Brain microvascular endothelial cell (primary cell): ENCODE measurements around the gene CELF1.

Source experiments
- DNase-seq: peaks from one replicate; pipeline ENCODE4 v3.0.0-alpha.2; 2020
- H3K27ac ChIP-seq: fragments of 250-450 bp; sonication (Bioruptor Pico); 2 replicates; pipeline ENCODE4 v1.5.1; 2020; ENCODE audit warnings: mild to moderate bottlenecking, moderate library complexity
- H3K27me3 ChIP-seq: fragments of 250-450 bp; sonication (Bioruptor Pico); replicated peaks from 2 replicates; pipeline ENCODE4 v1.5.1; 2020; ENCODE audit warnings: mild to moderate bottlenecking
- H3K36me3 ChIP-seq: fragments of 250-450 bp; sonication (Bioruptor Pico); replicated peaks from 2 replicates; pipeline ENCODE4 v1.5.1; 2020; ENCODE audit warnings: mild to moderate bottlenecking
- H3K4me3 ChIP-seq: 2 replicates; pipeline ENCODE4 v1.5.1; 2011; ENCODE audit warnings: low read depth, mild to moderate bottlenecking, control low read depth, low read length, moderate library complexity
- CTCF ChIP-seq: IDR thresholded peaks from 2 replicates; pipeline ENCODE4 v1.5.1; 2011; ENCODE audit warnings: low read depth, mild to moderate bottlenecking, moderate library complexity, low read length, control low read depth, inconsistent platforms; ENCODE audit errors: missing control alignments
- in situ Hi-C: cut with HindIII; loops from 2 replicates; pipeline ENCODE4 v1.10.0; 2017; ENCODE audit warnings: low sequenced_read_pairs, low pct_ligation_motif_present

The CELF1 gene

GRCh38 chr11:47437746-47438418 lies 115.0 kb downstream of the CELF1 start:
- H3K4me3 ChIP-seq, result no peak overlapping the region
- H3K36me3 ChIP-seq, result no peaks in the 10 kb centered on the region
- DNase-seq, result no peak
- H3K27ac ChIP-seq, result no peak overlapping the region
- H3K27me3 ChIP-seq, result no peaks in the 10 kb centered on the region
- in situ Hi-C loops, result no loop called here
- TF ChIP-seq CTCF, result no peak

DNA sequence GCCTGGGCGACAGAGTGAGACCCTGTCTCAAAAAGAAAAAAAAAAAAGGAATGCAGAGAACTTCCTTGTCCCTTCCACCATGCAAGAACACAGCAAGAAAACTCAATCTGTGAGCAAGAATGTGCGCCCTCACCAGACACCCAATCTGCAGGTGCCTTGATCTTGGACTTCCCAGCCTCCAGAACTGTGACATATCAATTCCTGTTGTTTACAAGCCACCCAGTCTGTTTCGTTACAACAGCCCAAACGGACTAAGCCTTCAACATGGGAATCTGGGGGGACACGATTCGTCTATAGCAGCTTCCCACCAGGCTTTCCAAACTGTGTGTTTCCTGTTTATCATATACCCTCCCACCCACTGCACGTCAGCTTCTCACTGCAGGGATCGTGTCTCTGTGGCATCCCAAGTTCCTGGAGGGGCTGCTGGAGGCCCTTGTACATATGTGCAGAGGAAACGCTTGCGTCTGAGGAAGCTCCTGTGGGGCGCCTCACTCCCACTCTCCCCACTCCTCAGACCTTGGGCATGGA lies 115.7 kb downstream of the CELF1 start:
- Histone ChIP-seq H3K27ac (no peak overlapping the region), H3K27me3 (no peaks in the 10 kb centered on the region), H3K4me3 (no peak overlapping the region), H3K36me3 (no peaks in the 10 kb centered on the region)
- in situ Hi-C loops, result no loop called here
- no peak for DNase-seq
- no peak for TF ChIP-seq CTCF

DNA sequence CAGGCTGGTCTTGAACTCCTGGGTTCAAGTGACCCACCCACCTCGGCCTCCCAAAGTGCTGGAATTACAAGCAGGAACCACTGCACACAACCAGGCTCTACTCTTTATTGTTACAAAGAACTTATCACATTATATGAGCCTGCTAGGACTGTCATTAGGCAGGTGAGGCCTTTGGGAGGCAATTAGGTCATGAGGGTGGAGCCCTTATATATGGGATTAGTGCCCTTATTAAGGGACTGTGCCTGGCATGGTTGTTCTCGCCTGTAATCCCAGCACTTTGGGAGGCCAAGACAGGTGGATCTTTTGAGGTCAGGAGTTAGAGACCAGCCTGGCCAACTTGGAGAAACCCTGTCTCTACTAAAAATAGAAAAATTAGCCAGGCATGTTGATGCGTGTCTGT lies 116.2 kb downstream of the CELF1 start:
- no peak overlapping the region for H3K27ac ChIP-seq
- H3K36me3 ChIP-seq, result no peaks in the 10 kb centered on the region
- no peak for DNase-seq
- no peak for TF ChIP-seq CTCF
- in situ Hi-C loops, result no loop called here
- H3K27me3 ChIP-seq, result no peaks in the 10 kb centered on the region
- H3K4me3 ChIP-seq, result no peak overlapping the region

DNA sequence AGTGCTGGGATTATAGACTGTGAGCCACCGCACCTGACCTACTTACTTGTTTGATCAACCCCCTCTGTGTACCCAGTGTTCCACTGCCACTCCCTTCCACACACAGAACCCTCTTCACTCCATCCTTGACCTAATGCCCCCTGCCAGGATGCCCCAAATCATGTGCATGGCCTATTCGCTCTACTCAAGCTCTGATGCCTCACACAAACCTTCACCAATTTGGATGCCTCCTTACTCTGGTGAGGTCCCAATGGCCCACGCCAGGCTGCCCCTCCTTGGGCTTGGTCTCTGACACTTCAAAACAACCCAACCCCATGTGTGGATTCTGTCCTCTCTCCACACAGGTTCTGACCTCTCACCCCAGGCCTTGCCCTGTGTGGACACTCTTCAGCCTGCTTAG lies 117.2 kb downstream of the CELF1 start:
- no peak overlapping the region for H3K27ac ChIP-seq
- in situ Hi-C loops, result no loop called here
- no peak for TF ChIP-seq CTCF
- H3K27me3 ChIP-seq, result no peaks in the 10 kb centered on the region
- no peak overlapping the region for H3K4me3 ChIP-seq
- DNase-seq, result no peak
- no peaks in the 10 kb centered on the region for H3K36me3 ChIP-seq

GRCh38 chr11:47434011-47434786 lies 118.7 kb downstream of the CELF1 start:
- H3K36me3 ChIP-seq, result no peaks in the 10 kb centered on the region
- no peaks in the 10 kb centered on the region for H3K27me3 ChIP-seq
- in situ Hi-C loops, result no loop called here
- no peak for TF ChIP-seq CTCF
- DNase-seq, result no peak
- H3K27ac ChIP-seq, result no peak overlapping the region
- H3K4me3 ChIP-seq, result no peak overlapping the region
